ENCODE data around the gene RNPS1. TPM values are rescaled to one million over a fixed set of nuclear protein-coding genes. Genes with fewer than 3 reads are reported as not detected.

Gene RNPS1
- total and polyA plus RNA-seq, 9 donors = 78.0 to 172 (median 138) TPM

GRCh38 chr16:2277466-2278271 lies 9.7 kb upstream of the RNPS1 start:
- no peak for DNase-seq

GRCh38 chr16:2276368-2277195 lies 8.7 kb upstream of the RNPS1 start:
- intact Hi-C loops (cut with DNase I) = no loop called here
- Histone ChIP-seq H3K36me3 (no peaks in the 10 kb centered on the region), H3K4me3 (no peak overlapping the region), H3K27me3 (no peaks in the 10 kb centered on the region), H3K27ac (no peak overlapping the region), H3K4me1 (ENCODE audit: insufficient read depth) (no peaks in the 10 kb centered on the region), H3K9me3 (no peaks in the 10 kb centered on the region)
- WGBS, 3 donors = 47 to 68% (median 56%) methylated on average over 26 of the region's 26 CpGs
- no peak for DNase-seq
- TF ChIP-seq CTCF (IDR thresholded peaks at IDR 0.05) = no peak
- no peak for TF ChIP-seq POLR2A (IDR thresholded peaks at IDR 0.05)
- TF ChIP-seq EP300 (IDR thresholded peaks at IDR 0.05) = no peak

More at GRCh38 chr16:2277466-2278271, 9.7 kb upstream of the RNPS1 start:
- intact Hi-C loops (cut with DNase I) = no loop called here
- H3K4me1 ChIP-seq (ENCODE audit: insufficient read depth) = no peaks in the 10 kb centered on the region
- TF ChIP-seq EP300 (IDR thresholded peaks at IDR 0.05) = no peak
- no peak for TF ChIP-seq CTCF (IDR thresholded peaks at IDR 0.05)
- no peak for TF ChIP-seq POLR2A (IDR thresholded peaks at IDR 0.05)
- H3K4me3 ChIP-seq = no peak overlapping the region
- H3K27ac ChIP-seq = no peak overlapping the region
- H3K27me3 ChIP-seq = no peaks in the 10 kb centered on the region
- 44 to 73% (median 64%) methylated on average over 24 to 25 of the region's 25 CpGs for WGBS, 3 donors
- no peaks in the 10 kb centered on the region for H3K36me3 ChIP-seq
- H3K9me3 ChIP-seq = no peaks in the 10 kb centered on the region

GRCh38 chr16:2275476-2276367 lies 7.8 kb upstream of the RNPS1 start:
- 61 to 75% (median 64%) methylated on average over 30 of the region's 30 CpGs for WGBS, 3 donors
- Histone ChIP-seq H3K27ac (no peak overlapping the region), H3K4me3 (no peak overlapping the region), H3K4me1 (ENCODE audit: insufficient read depth) (no peaks in the 10 kb centered on the region), H3K27me3 (no peaks in the 10 kb centered on the region), H3K9me3 (no peaks in the 10 kb centered on the region), H3K36me3 (no peaks in the 10 kb centered on the region)
- DNase-seq = no peak
- intact Hi-C loops (cut with DNase I) = no loop called here
- no peak for TF ChIP-seq POLR2A (IDR thresholded peaks at IDR 0.05)
- no peak for TF ChIP-seq CTCF (IDR thresholded peaks at IDR 0.05)
- TF ChIP-seq EP300 (IDR thresholded peaks at IDR 0.05) = no peak

GRCh38 chr16:2273931-2274330 lies 6.0 kb upstream of the RNPS1 start:
- H3K4me3 ChIP-seq = no peak overlapping the region
- no peaks in the 10 kb centered on the region for H3K36me3 ChIP-seq
- no peak for DNase-seq
- intact Hi-C loops (cut with DNase I) = no loop called here
- no peaks in the 10 kb centered on the region for H3K9me3 ChIP-seq
- H3K27ac ChIP-seq = no peak overlapping the region
- no peaks in the 10 kb centered on the region for H3K27me3 ChIP-seq
- TF ChIP-seq POLR2A (IDR thresholded peaks at IDR 0.05) = no peak
- TF ChIP-seq CTCF (IDR thresholded peaks at IDR 0.05) = no peak
- no peak for TF ChIP-seq EP300 (IDR thresholded peaks at IDR 0.05)
- WGBS, 3 donors = 69 to 79% (median 74%) methylated on average over 10 of the region's 10 CpGs
- peaks cover 3% of the 10 kb centered on the region for H3K4me1 ChIP-seq (ENCODE audit: insufficient read depth)

All from ovary (tissue), 9 donors.